ENCODE data around the gene TBC1D23. TPM values are rescaled to one million over a fixed set of nuclear protein-coding genes. Genes with fewer than 3 reads are reported as not detected.
A peak's percentile ranks its signal among the peaks of the same experiment; 100 is the strongest.

TBC1D23 gene
- total and polyA plus RNA-seq, 2 of the 13 experiments (the other 11 are each of a cell fraction or from before 2014, with no cell fraction given) = 28.7 to 35.4 TPM

DNA sequence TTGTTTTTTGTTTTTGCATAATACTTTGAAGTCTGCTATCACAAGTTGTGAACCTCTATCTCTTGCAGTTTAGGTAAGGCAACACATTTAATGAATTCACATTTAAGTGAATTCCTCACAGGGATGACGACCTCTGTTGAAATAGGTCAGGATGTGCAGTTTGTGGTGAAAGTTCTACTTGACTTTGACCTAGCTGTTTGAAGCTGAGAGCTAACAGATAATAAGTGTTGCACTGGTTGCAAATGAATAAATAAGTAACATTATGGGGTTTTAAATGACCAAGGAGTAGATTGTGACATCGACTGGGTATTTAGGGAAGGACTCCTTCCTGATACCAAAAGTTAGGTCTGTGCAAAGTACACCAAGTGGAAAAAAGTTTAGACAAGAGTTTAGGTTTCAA lies 97.6 kb downstream of the TBC1D23 start:
- Histone ChIP-seq H3K9me3 (ENCODE audit: low read length) (peaks cover 4% of the 10 kb centered on the region; the same call in 1 of the 2 replicates), H3K4me2 (ENCODE audit: low read depth, low read length) (no peak overlapping the region), H3K27ac (ENCODE audit: extremely low read length, insufficient read depth, low read length) (peak overlapping the region; percentile 18), H3K27me3 (ENCODE audit: control insufficient read depth in 1 of 2, insufficient read depth in 2 of 2, low read length in 2 of 2) (no peaks in the 10 kb centered on the region), H4K20me1 (ENCODE audit: insufficient read depth, low read length) (no peaks in the 10 kb centered on the region), H3K4me1 (ENCODE audit: insufficient read depth, low read length) (peaks cover 26% of the 10 kb centered on the region), H3K36me3 (replicated peaks in 1 of 2; ENCODE audit: control insufficient read depth in 1 of 2, insufficient read depth in 2 of 2, low read length in 2 of 2) (peaks cover 4 to 19% of the 10 kb centered on the region in 2 experiments; a peak in 4 of 5 replicates), H3K9ac (ENCODE audit: insufficient read depth, low read depth, low read length) (no peak overlapping the region), H2AFZ (ENCODE audit: low read length) (no peak overlapping the region), H3K4me3 (replicated peaks in 1 of 3; ENCODE audit: insufficient read depth in 1 of 3, low read depth in 2 of 3, low read length in 3 of 3) (no peak overlapping the region), H3K79me2 (ENCODE audit: insufficient read depth, low read length) (no peaks in the 10 kb centered on the region)
- in situ Hi-C loops (cut with HindIII; ENCODE audit: extremely low pct_ligation_motif_present, low pct_unique_long_range_greater_than_20kb) = no loop called here
- intact Hi-C loops (cut with micrococcal nuclease; ENCODE audit: unreplicated experiment) = loop anchor here (1.0 kb wide), 1 partner anchor 23 kb away; no protein-coding TSS in a partner anchor
- ChIA-PET CTCF (ENCODE audit: low intra/inter-chr PET ratio, low total read pairs) (no interaction called here), POLR2A (interaction anchor here (1.0 to 3.0 kb wide), 3 partner anchors 23 to 45 kb away, joined by 3 to 12 read pairs (median 7); partner anchors contain the start of genes LNP1, NIT2 and TOMM70)
- peak; percentile 58 for DNase-seq (ENCODE audit: low spot score)
- peak; percentile 61 for ATAC-seq
- 14% methylated on average over 2 of the region's 2 CpGs for WGBS (ENCODE audit: low lambda C conversion rate)
- BruUV-seq (replicated peaks) = no TSS peak
- FAIRE-seq = peak; percentile 82
- peak; percentile 86 for TF ChIP-seq NR2F2 (IDR thresholded peaks at IDR 0.05; ENCODE audit: borderline replicate concordance, low read depth)
- TF ChIP-seq EP300 (IDR thresholded peaks at IDR 0.05; ENCODE audit: low read depth in 2 of 2, low read length in 2 of 2) = peak in 1 of 2 experiments; percentile 45; a peak in 1 of 4 replicates
- no peak for TF ChIP-seq EP300 (CRISPR knock-in tag; IDR thresholded peaks at IDR 0.05; ENCODE audit: borderline replicate concordance)
- no peak for TF ChIP-seq PHF21A (CRISPR knock-in tag; IDR thresholded peaks at IDR 0.05)
- TF ChIP-seq, protein P1, sequence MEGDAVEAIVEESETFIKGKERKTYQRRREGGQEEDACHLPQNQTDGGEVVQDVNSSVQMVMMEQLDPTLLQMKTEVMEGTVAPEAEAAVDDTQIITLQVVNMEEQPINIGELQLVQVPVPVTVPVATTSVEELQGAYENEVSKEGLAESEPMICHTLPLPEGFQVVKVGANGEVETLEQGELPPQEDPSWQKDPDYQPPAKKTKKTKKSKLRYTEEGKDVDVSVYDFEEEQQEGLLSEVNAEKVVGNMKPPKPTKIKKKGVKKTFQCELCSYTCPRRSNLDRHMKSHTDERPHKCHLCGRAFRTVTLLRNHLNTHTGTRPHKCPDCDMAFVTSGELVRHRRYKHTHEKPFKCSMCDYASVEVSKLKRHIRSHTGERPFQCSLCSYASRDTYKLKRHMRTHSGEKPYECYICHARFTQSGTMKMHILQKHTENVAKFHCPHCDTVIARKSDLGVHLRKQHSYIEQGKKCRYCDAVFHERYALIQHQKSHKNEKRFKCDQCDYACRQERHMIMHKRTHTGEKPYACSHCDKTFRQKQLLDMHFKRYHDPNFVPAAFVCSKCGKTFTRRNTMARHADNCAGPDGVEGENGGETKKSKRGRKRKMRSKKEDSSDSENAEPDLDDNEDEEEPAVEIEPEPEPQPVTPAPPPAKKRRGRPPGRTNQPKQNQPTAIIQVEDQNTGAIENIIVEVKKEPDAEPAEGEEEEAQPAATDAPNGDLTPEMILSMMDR (CRISPR knock-in tag; IDR thresholded peaks at IDR 0.05) = 0 out of 2 replicates have a peak, but pooled peaks have one; percentile 16
- TF ChIP-seq NCOR1 (IDR thresholded peaks at IDR 0.05; ENCODE audit: borderline replicate concordance, low read length) = peak; percentile 71; the same call in 1 of the 2 replicates
- TF ChIP-seq, protein P2, sequence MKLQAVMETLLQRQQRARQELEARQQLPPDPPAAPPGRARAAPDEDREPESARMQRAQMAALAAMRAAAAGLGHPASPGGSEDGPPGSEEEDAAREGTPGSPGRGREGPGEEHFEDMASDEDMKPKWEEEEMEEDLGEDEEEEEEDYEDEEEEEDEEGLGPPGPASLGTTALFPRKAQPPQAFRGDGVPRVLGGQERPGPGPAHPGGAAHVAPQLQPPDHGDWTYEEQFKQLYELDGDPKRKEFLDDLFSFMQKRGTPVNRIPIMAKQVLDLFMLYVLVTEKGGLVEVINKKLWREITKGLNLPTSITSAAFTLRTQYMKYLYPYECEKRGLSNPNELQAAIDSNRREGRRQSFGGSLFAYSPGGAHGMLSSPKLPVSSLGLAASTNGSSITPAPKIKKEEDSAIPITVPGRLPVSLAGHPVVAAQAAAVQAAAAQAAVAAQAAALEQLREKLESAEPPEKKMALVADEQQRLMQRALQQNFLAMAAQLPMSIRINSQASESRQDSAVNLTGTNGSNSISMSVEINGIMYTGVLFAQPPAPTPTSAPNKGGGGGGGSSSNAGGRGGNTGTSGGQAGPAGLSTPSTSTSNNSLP (IDR thresholded peaks at IDR 0.05; ENCODE audit: low read depth, low read length) = 0 out of 2 replicates have a peak, but pooled peaks have one; percentile 17
- TF ChIP-seq RARA (CRISPR knock-in tag; IDR thresholded peaks at IDR 0.05) = peak; percentile 62
- TF ChIP-seq ZNF230 (CRISPR knock-in tag; IDR thresholded peaks at IDR 0.05) = no peak
- TF ChIP-seq ZNF205 (CRISPR knock-in tag; IDR thresholded peaks at IDR 0.05) = peak; percentile 26; the same call in 1 of the 2 replicates
- TF ChIP-seq HNF4A (CRISPR knock-in tag; IDR thresholded peaks at IDR 0.05) = peak; percentile 62
- TF ChIP-seq MXD4 (CRISPR knock-in tag; IDR thresholded peaks at IDR 0.05) = no peak
- TF ChIP-seq SKI (IDR thresholded peaks at IDR 0.05; ENCODE audit: partially characterized antibody) = peak; percentile 78
- TF ChIP-seq GABPA (IDR thresholded peaks at IDR 0.05; ENCODE audit: low read depth, low read length) = no peak
- 0 out of 2 replicates have a peak, but pooled peaks have one; percentile 22 for TF ChIP-seq GABPA (CRISPR knock-in tag; IDR thresholded peaks at IDR 0.05; ENCODE audit: low read depth)
- TF ChIP-seq MIXL1 (CRISPR knock-in tag; IDR thresholded peaks at IDR 0.05) = 0 out of 2 replicates have a peak, but pooled peaks have one; percentile 40
- no peak for TF ChIP-seq KDM4B (CRISPR knock-in tag; IDR thresholded peaks at IDR 0.05)
- no peak for TF ChIP-seq ZSCAN31 (CRISPR knock-in tag; IDR thresholded peaks at IDR 0.05; ENCODE audit: low read depth)
- TF ChIP-seq, protein P3, sequence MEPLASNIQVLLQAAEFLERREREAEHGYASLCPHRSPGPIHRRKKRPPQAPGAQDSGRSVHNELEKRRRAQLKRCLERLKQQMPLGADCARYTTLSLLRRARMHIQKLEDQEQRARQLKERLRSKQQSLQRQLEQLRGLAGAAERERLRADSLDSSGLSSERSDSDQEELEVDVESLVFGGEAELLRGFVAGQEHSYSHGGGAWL (CRISPR knock-in tag; IDR thresholded peaks at IDR 0.05) = no peak
- TF ChIP-seq GATAD2A (CRISPR knock-in tag; IDR thresholded peaks at IDR 0.05) = 0 out of 2 replicates have a peak, but pooled peaks have one; percentile 14
- 0 out of 2 replicates have a peak, but pooled peaks have one; percentile 22 for TF ChIP-seq KDM6A (CRISPR knock-in tag; IDR thresholded peaks at IDR 0.05; ENCODE audit: low read depth)
- 0 out of 2 replicates have a peak, but pooled peaks have one; percentile 14 for TF ChIP-seq SAP130 (CRISPR knock-in tag; IDR thresholded peaks at IDR 0.05; ENCODE audit: low read depth)
- no peak for TF ChIP-seq SOX13 (IDR thresholded peaks at IDR 0.05)
- peak in 1 of 2 experiments; percentile 32; a peak in 1 of 4 replicates for TF ChIP-seq SOX13 (CRISPR knock-in tag; conservative IDR thresholded peaks at IDR 0.05 in 1 of 2, IDR thresholded peaks at IDR 0.05 in 1 of 2)
- TF ChIP-seq NR2F6 (IDR thresholded peaks at IDR 0.05) = peak; percentile 88
- peak; percentile 91 for TF ChIP-seq NR2F6 (CRISPR knock-in tag; IDR thresholded peaks at IDR 0.05)

All from HepG2 (cell line).